SU-DHL-6 (cell line): ENCODE measurements around the gene MYCBPAP.

ENCODE experiments used
- H2AFZ ChIP-seq: fragments of 200-600 bp; sonication (generic); 2 replicates; pipeline ENCODE4 v1.6.1; 2014; ENCODE audit warnings: low read depth, mild to moderate bottlenecking, moderate library complexity, mixed read lengths, antibody characterized with exemption, low read length; ENCODE audit not compliant: severe bottlenecking
- H3F3A ChIP-seq: fragments of 200-600 bp; shearing (Covaris generic); 2 replicates; pipeline ENCODE4 v1.6.0; 2016; ENCODE audit warnings: antibody characterized with exemption, mild to moderate bottlenecking; ENCODE audit not compliant: insufficient read depth
- H3K27ac ChIP-seq: fragments of 200-600 bp; sonication (generic); 2 replicates; pipeline ENCODE4 v1.5.1; 2016; ENCODE audit warnings: low read depth, mild to moderate bottlenecking, low read length, moderate library complexity, mixed read lengths
- H3K27me3 ChIP-seq: fragments of 200-600 bp; sonication (generic), shearing (Covaris generic); 2 replicates; pipeline ENCODE4 v1.6.0; 2014; ENCODE audit warnings: mild to moderate bottlenecking, low read length
- H3K36me3 ChIP-seq: fragments of 200-600 bp; sonication (generic); 2 replicates; pipeline ENCODE4 v1.6.1; 2014; ENCODE audit warnings: mild to moderate bottlenecking, low read length, mixed read lengths
- H3K4me2 ChIP-seq: fragments of 300-600, 200-600 bp; shearing (Covaris generic), sonication (generic); 2 replicates; pipeline ENCODE4 v1.6.0; 2014; ENCODE audit warnings: low read length, low read depth, mild to moderate bottlenecking; ENCODE audit not compliant: poor library complexity, severe bottlenecking
- H3K4me3 ChIP-seq: fragments of 200-600 bp; sonication (generic); 2 replicates; pipeline ENCODE4 v1.5.1; 2014; ENCODE audit warnings: antibody characterized with exemption, low read length, mild to moderate bottlenecking, mixed read lengths; ENCODE audit not compliant: insufficient read depth, poor library complexity, severe bottlenecking
- H3K79me2 ChIP-seq: fragments of 200-600 bp; sonication (generic); 2 replicates; pipeline ENCODE4 v1.6.1; 2014; ENCODE audit warnings: mild to moderate bottlenecking, low read length, moderate library complexity; ENCODE audit not compliant: insufficient read depth
- H3K9ac ChIP-seq: fragments of 200-600 bp; sonication (generic); 2 replicates; pipeline ENCODE4 v1.7.0; 2014; ENCODE audit warnings: mild to moderate bottlenecking, low read length
- H3K9me2 ChIP-seq: fragments of 200-600 bp; sonication (generic); replicated peaks from 2 replicates; pipeline ENCODE4 v1.6.1; 2014; ENCODE audit warnings: low read length; ENCODE audit not compliant: insufficient read depth
- H3K9me3 ChIP-seq: fragments of 200-600 bp; sonication (generic); 2 replicates; pipeline ENCODE4 v1.6.1; 2014; ENCODE audit warnings: low read length, mixed read lengths; ENCODE audit not compliant: insufficient read depth
- H4K20me1 ChIP-seq: fragments of 200-600 bp; sonication (generic); 2 replicates; pipeline ENCODE4 v1.6.1; 2014; ENCODE audit warnings: low read depth, mild to moderate bottlenecking, antibody characterized with exemption, low read length, moderate library complexity, mixed read lengths
- CTCF ChIP-seq: fragments of 200-600 bp; sonication (generic); IDR thresholded peaks from one replicate; pipeline ENCODE4 v1.5.1; 2017; ENCODE audit warnings: antibody characterized with exemption, mild to moderate bottlenecking, low read length, moderate library complexity; ENCODE audit not compliant: insufficient read depth, poor library complexity, severe bottlenecking
- EZH2phosphoT487 ChIP-seq: fragments of 200-600 bp; sonication (generic), shearing (Covaris generic); conservative IDR thresholded peaks from 2 replicates; pipeline ENCODE4 v1.6.1; 2018; ENCODE audit warnings: mild to moderate bottlenecking, antibody characterized with exemption, low read length, moderate library complexity, mixed read lengths

The MYCBPAP gene

GRCh38 chr17:50466371-50467113, 41.7 kb upstream of the MYCBPAP start:
- no peak overlapping the region for H3K9ac ChIP-seq
- TF ChIP-seq CTCF: no peak
- no peak for TF ChIP-seq EZH2phosphoT487
- no peaks in the 10 kb centered on the region for H3F3A ChIP-seq
- no peak overlapping the region for H3K4me2 ChIP-seq
- H3K9me2 ChIP-seq: no peaks in the 10 kb centered on the region
- no peaks in the 10 kb centered on the region for H3K79me2 ChIP-seq
- H2AFZ ChIP-seq: no peak overlapping the region
- H3K27ac ChIP-seq: no peak overlapping the region
- H3K36me3 ChIP-seq: no peaks in the 10 kb centered on the region
- no peaks in the 10 kb centered on the region for H4K20me1 ChIP-seq
- H3K9me3 ChIP-seq: no peaks in the 10 kb centered on the region
- no peaks in the 10 kb centered on the region for H3K27me3 ChIP-seq
- no peak overlapping the region for H3K4me3 ChIP-seq

GRCh38 chr17:50467114-50467854, 41.0 kb upstream of the MYCBPAP start:
- H2AFZ ChIP-seq: no peak overlapping the region
- TF ChIP-seq EZH2phosphoT487 (no peak), CTCF (no peak)
- H3K36me3 ChIP-seq: no peaks in the 10 kb centered on the region
- no peaks in the 10 kb centered on the region for H3K9me2 ChIP-seq
- H4K20me1 ChIP-seq: no peaks in the 10 kb centered on the region
- H3K27me3 ChIP-seq: no peaks in the 10 kb centered on the region
- no peaks in the 10 kb centered on the region for H3K79me2 ChIP-seq
- no peak overlapping the region for H3K27ac ChIP-seq
- no peak overlapping the region for H3K4me2 ChIP-seq
- no peak overlapping the region for H3K9ac ChIP-seq
- H3F3A ChIP-seq: no peaks in the 10 kb centered on the region
- H3K9me3 ChIP-seq: no peaks in the 10 kb centered on the region
- H3K4me3 ChIP-seq: no peak overlapping the region

- Histone ChIP-seq H3F3A (no peaks in the 10 kb centered on the region), H4K20me1 (no peaks in the 10 kb centered on the region), H3K36me3 (no peaks in the 10 kb centered on the region), H3K27me3 (no peaks in the 10 kb centered on the region), H3K9ac (no peak overlapping the region), H2AFZ (no peak overlapping the region), H3K4me2 (no peak overlapping the region), H3K27ac (no peak overlapping the region), H3K9me2 (no peaks in the 10 kb centered on the region), H3K4me3 (no peak overlapping the region), H3K9me3 (no peaks in the 10 kb centered on the region), H3K79me2 (no peaks in the 10 kb centered on the region)
- TF ChIP-seq CTCF (no peak), EZH2phosphoT487 (no peak)
Observed at GRCh38 chr17:50467855-50468303, 40.4 kb upstream of the MYCBPAP start.
